GM18505 (cell line): ENCODE measurements around the gene SPARC.
"Not testable (repeated sequence)": the region's sequence is repeated elsewhere in the genome, so short reads cannot be mapped to it uniquely, and the experiment has no call there.

Experiments used
- ATAC-seq: cut with Tn5 transposase; IDR thresholded peaks from one replicate; pipeline ENCODE4 v1.9.1; 2021; ENCODE audit not compliant: unreplicated experiment
- POLR2A ChIP-seq: IDR thresholded peaks from 4 replicates; pipeline ENCODE4 v1.6.1; 2011; ENCODE audit warnings: borderline replicate concordance; ENCODE audit not compliant: insufficient read depth, insufficient read length; ENCODE audit errors: extremely low read depth

The SPARC gene

DNA sequence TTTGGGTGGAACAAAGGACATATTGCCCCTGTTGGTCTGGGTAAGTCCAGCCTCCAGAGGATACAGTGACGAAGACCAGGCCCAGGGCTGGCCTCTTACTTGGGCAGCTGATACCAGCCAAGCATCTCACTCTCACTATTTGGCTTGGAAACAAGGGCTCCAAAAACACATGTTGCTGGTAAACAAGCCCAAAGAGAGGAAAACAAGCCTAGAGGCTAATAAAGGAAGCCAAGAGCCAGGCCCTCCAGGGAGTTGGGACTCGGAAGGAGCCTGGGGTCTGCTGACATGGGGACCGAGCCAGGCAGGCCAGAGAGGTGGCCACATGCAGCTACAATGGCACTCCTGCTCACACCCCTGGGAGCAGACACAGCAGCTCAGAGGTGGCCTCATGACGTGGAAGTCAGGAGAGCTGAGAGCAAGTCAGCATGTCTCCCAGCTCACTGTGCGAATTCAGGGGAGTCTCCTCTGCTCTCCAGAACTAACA lies 5.7 kb downstream of the SPARC start:
- no peak for TF ChIP-seq POLR2A
- no peak for ATAC-seq

GRCh38 chr5:151680156-151680505 lies 6.6 kb downstream of the SPARC start:
- ATAC-seq = not testable (repeated sequence)

DNA sequence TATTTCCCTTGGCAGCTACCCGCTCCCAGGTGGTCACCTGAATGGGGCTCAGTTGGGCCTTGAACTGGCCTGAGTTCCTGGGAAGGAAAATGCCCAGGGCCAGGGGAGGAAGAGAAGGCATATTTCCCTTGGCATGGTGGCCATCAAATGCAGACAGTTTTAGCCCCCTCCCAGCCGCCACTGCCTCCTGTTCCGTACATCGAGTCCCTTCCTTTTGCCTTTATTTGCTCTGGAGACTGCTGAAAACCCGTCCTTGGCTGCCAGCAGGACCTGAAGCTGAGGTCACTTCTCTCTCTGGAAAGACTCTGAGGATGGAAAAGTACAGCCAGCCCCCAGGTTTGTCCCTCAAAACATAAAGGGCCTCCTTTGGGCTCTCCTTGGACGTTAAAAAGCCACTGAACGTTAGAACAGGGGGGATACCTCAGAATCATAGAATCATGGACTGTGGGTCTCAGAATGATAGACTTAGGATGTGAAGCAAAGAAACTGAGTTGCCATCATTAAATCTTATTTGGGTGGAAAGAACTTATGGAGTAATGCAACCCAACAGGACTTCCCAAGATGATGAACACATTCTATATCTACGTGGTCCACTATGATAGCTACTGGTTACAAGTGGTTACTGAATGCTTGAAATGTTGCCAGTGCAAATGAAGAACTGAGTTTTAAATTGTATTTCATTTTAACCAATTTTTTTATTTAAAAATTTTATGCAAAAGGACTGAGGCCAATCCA lies 7.1 kb downstream of the SPARC start:
- ATAC-seq = no peak
- no peak for TF ChIP-seq POLR2A

DNA sequence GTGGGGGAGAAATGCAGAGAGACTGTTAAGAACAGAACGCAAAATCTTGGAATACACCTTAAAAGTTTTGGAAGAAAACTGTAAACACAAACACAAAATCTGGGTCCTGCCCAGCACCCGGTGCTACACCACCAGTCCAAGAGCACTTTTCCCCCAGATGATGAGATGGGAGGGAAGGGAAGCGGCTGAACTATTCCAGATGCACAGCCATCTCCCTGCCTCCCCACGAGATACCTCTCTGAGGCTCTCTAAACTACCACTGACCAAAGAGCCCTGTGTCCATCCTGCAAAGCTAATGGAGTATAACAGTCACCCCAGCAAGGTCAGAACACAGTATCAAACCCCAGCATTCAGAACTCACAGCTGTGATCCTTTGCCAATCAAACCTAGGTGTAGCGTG lies 8.0 kb downstream of the SPARC start:
- ATAC-seq = no peak
- TF ChIP-seq POLR2A = no peak

- ATAC-seq = no peak
- no peak for TF ChIP-seq POLR2A
Observed at GRCh38 chr5:151677776-151678545, 8.8 kb downstream of the SPARC start.

GRCh38 chr5:151676719-151677118 lies 10.0 kb downstream of the SPARC start:
- no peak for TF ChIP-seq POLR2A
- no peak for ATAC-seq

GRCh38 chr5:151676314-151676712 lies 10.4 kb downstream of the SPARC start:
- no peak for ATAC-seq

GRCh38 chr5:151675611-151676313 lies 11.0 kb downstream of the SPARC start:
- TF ChIP-seq POLR2A = no peak
- no peak for ATAC-seq

More at GRCh38 chr5:151676314-151676712, 10.4 kb downstream of the SPARC start:
- no peak for TF ChIP-seq POLR2A

DNA sequence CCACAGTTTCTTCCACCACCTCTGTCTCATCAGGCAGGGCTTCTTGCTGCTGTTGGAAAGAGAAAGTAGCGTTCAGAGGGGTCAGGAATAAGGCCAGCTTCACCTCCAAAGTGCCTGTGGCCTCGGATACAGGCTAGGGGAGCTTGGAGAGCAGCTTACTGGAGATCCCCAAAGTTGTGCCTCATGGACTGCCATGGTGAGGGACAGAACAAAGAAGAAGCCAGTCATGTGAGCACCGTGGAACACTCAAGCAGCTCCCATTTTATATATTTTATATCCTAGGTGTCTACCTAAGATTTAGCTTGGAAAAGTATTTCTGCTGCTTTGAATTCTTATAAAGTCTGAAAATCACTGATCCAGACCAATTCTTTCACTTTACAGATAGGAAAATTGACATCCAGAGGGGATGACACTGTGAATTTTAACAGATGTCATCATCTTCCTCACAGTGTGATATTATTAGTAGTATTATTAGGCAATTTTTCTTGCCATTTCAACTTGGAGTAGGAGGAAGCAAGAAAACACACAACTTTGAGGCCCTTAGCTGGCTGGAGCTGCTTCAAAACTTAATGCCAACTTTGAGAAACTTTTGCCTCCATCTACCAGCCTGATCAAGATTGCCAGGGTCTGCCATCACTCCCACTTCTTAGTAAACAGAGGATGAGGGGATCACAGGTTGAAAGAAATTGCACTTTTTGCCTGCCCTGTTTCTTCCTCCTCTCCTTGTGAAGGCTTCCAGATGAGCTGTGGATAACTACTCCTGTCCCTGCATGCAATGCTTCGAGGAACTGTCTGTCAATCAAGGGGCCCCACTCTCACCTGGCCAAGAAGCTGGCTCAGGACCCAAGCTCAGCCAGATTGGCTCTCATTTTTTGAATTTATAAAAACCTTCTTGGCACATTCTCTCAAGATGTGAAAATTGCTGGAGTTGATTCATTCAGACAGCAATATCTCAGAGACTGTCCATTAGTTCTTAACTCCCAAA lies 11.8 kb downstream of the SPARC start:
- ATAC-seq = no peak
- no peak for TF ChIP-seq POLR2A

- TF ChIP-seq POLR2A = no peak
- no peak for ATAC-seq
Observed at GRCh38 chr5:151673421-151673820, 13.3 kb downstream of the SPARC start.

GRCh38 chr5:151672516-151672915 lies 14.2 kb downstream of the SPARC start:
- ATAC-seq = no peak
- no peak for TF ChIP-seq POLR2A

DNA sequence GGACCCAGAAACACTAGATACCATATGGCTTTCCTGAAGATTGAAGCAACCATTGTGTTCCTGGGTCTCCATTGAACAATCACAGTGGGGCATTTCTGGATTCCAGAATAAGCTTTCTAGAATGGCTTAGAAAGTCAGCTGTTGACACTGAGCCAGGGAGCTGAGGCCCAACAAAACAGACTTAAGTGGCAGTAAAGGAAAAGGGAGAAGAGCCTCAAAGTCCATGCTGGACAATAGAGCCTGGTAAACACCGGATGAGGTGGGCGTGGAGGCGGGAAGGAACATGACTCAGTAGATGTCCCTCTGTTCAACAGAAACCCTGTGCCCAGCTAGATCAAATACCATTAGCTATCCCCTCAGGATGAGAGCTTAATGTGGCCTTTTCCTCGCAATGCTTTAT lies 14.8 kb downstream of the SPARC start:
- no peak for TF ChIP-seq POLR2A
- no peak for ATAC-seq
